ENCODE measurements around the gene ITCH. TPM values are rescaled to one million over a fixed set of nuclear protein-coding genes. Genes with fewer than 3 reads are reported as not detected.
A peak's percentile ranks its signal among the peaks of the same experiment; 100 is the strongest.
"Not testable (repeated sequence)": the region's sequence is repeated elsewhere in the genome, so short reads cannot be mapped to it uniquely, and the experiment has no call there.

Gene ITCH
- total RNA-seq, 6 experiments from 2014 or later, result 55.0 to 63.3 (median 59.1) TPM

- Mint-ChIP-seq H3K27me3 (ENCODE audit: insufficient read depth) (no peaks in the 10 kb centered on the region), H3K4me1 (ENCODE audit: low read depth) (peaks cover 19% of the 10 kb centered on the region), H3K36me3 (ENCODE audit: low read depth) (peaks cover 36% of the 10 kb centered on the region), H3K27ac (no peak overlapping the region), H3K4me3 (no peak overlapping the region), H3K9me3 (no peaks in the 10 kb centered on the region)
- TF ChIP-seq CTCF (IDR thresholded peaks at IDR 0.05), result no peak
- no peak for DNase-seq
These were observed 58.8 kb downstream of the ITCH start for GRCh38 chr20:34421766-34422466.

- not testable (repeated sequence) for DNase-seq; H3K4me3 Mint-ChIP-seq; H3K9me3 Mint-ChIP-seq; H3K27ac Mint-ChIP-seq; H3K27me3 Mint-ChIP-seq (ENCODE audit: insufficient read depth)
- Mint-ChIP-seq H3K4me1 (ENCODE audit: low read depth) (peaks cover 13% of the 10 kb centered on the region), H3K36me3 (ENCODE audit: low read depth) (peaks cover 32% of the 10 kb centered on the region)
These were observed 62.1 kb downstream of the ITCH start for GRCh38 chr20:34425032-34425690.

- no peak for TF ChIP-seq CTCF (IDR thresholded peaks at IDR 0.05)
- H3K27ac Mint-ChIP-seq, result no peak overlapping the region; the same call in 1 of the 2 replicates
- H3K4me3 Mint-ChIP-seq, result no peak overlapping the region
- peaks cover 35% of the 10 kb centered on the region for H3K36me3 Mint-ChIP-seq (ENCODE audit: low read depth)
- H3K9me3 Mint-ChIP-seq, result no peaks in the 10 kb centered on the region
- DNase-seq, result no peak
- H3K4me1 Mint-ChIP-seq (ENCODE audit: low read depth), result peaks cover 10% of the 10 kb centered on the region
- H3K27me3 Mint-ChIP-seq (ENCODE audit: insufficient read depth), result no peaks in the 10 kb centered on the region
These were observed 63.0 kb downstream of the ITCH start for GRCh38 chr20:34426026-34426425.

GRCh38 chr20:34427331-34427730 lies 64.3 kb downstream of the ITCH start:
- H3K27ac Mint-ChIP-seq, result peak overlapping the region; percentile 26; the same call in 1 of the 2 replicates
- H3K9me3 Mint-ChIP-seq, result no peaks in the 10 kb centered on the region
- no peak for DNase-seq
- peaks cover 10% of the 10 kb centered on the region for H3K4me1 Mint-ChIP-seq (ENCODE audit: low read depth)
- no peak overlapping the region for H3K4me3 Mint-ChIP-seq
- H3K27me3 Mint-ChIP-seq (ENCODE audit: insufficient read depth), result no peaks in the 10 kb centered on the region
- H3K36me3 Mint-ChIP-seq (ENCODE audit: low read depth), result peaks cover 34% of the 10 kb centered on the region
- TF ChIP-seq CTCF (IDR thresholded peaks at IDR 0.05), result no peak

- H3K27me3 Mint-ChIP-seq (ENCODE audit: insufficient read depth), result no peaks in the 10 kb centered on the region
- H3K9me3 Mint-ChIP-seq, result no peaks in the 10 kb centered on the region
- no peak for DNase-seq
- TF ChIP-seq CTCF (IDR thresholded peaks at IDR 0.05), result no peak
- peaks cover 10% of the 10 kb centered on the region for H3K4me1 Mint-ChIP-seq (ENCODE audit: low read depth)
- no peak overlapping the region for H3K27ac Mint-ChIP-seq
- peaks cover 34% of the 10 kb centered on the region for H3K36me3 Mint-ChIP-seq (ENCODE audit: low read depth)
- no peak overlapping the region for H3K4me3 Mint-ChIP-seq
These were observed 64.7 kb downstream of the ITCH start for GRCh38 chr20:34427784-34428183.

- H3K4me3 Mint-ChIP-seq, result no peak overlapping the region
- TF ChIP-seq CTCF (IDR thresholded peaks at IDR 0.05), result no peak
- peaks cover 10% of the 10 kb centered on the region for H3K4me1 Mint-ChIP-seq (ENCODE audit: low read depth)
- peak overlapping the region; percentile 2 for H3K27ac Mint-ChIP-seq
- H3K9me3 Mint-ChIP-seq, result no peaks in the 10 kb centered on the region
- peaks cover 3% of the 10 kb centered on the region for H3K27me3 Mint-ChIP-seq (ENCODE audit: insufficient read depth)
- H3K36me3 Mint-ChIP-seq (ENCODE audit: low read depth), result peaks cover 12% of the 10 kb centered on the region
- DNase-seq, result no peak
These were observed 68.1 kb downstream of the ITCH start for GRCh38 chr20:34431168-34431567.

- peaks cover 21% of the 10 kb centered on the region for H3K4me1 Mint-ChIP-seq (ENCODE audit: low read depth)
- H3K9me3 Mint-ChIP-seq; H3K27ac Mint-ChIP-seq; DNase-seq; H3K27me3 Mint-ChIP-seq (ENCODE audit: insufficient read depth); H3K4me3 Mint-ChIP-seq: not testable (repeated sequence)
- peaks cover 10% of the 10 kb centered on the region for H3K36me3 Mint-ChIP-seq (ENCODE audit: low read depth)
These were observed 69.6 kb downstream of the ITCH start for GRCh38 chr20:34432663-34433062.
